ENCODE measurements around the gene CRTC3. TPM values are rescaled to one million over a fixed set of nuclear protein-coding genes. Genes with fewer than 3 reads are reported as not detected.
"Not testable (repeated sequence)": the region's sequence is repeated elsewhere in the genome, so short reads cannot be mapped to it uniquely, and the experiment has no call there.

The CRTC3 gene
- total RNA-seq, 2 donors from 2014 or later = 26.4 to 32.5 TPM

DNA sequence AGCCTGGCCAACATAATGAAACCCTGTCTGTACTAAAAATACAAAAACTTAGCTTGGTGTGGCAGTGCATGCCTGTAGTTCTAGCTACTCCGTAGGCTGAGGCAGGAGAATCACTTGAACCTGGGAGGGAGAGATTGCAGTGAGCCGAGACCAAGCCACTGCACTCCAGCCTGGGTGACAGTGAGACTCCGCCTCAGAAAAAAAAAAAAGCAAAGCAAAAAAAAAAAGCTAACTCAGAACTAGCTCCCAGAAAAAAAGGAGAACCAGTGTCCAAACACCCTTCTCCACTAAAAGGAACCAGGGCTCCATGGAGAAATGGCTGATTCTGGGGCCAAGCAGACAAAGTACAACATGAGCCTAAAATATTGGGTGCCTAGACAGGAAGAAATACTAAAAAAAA is 16.7 kb upstream of the CRTC3 start:
- Histone ChIP-seq H3K27ac (no peak overlapping the region), H3K9me3 (no peaks in the 10 kb centered on the region), H3K4me1 (peaks cover 0 to 6% of the 10 kb centered on the region in 2 donors), H3K27me3 (no peaks in the 10 kb centered on the region), H3K4me3 (no peak overlapping the region), H3K36me3 (no peaks in the 10 kb centered on the region)
- TF ChIP-seq, protein P1, sequence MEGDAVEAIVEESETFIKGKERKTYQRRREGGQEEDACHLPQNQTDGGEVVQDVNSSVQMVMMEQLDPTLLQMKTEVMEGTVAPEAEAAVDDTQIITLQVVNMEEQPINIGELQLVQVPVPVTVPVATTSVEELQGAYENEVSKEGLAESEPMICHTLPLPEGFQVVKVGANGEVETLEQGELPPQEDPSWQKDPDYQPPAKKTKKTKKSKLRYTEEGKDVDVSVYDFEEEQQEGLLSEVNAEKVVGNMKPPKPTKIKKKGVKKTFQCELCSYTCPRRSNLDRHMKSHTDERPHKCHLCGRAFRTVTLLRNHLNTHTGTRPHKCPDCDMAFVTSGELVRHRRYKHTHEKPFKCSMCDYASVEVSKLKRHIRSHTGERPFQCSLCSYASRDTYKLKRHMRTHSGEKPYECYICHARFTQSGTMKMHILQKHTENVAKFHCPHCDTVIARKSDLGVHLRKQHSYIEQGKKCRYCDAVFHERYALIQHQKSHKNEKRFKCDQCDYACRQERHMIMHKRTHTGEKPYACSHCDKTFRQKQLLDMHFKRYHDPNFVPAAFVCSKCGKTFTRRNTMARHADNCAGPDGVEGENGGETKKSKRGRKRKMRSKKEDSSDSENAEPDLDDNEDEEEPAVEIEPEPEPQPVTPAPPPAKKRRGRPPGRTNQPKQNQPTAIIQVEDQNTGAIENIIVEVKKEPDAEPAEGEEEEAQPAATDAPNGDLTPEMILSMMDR (IDR thresholded peaks at IDR 0.05) = no peak
- DNase-seq (ENCODE audit: low spot score) = no peak

DNA sequence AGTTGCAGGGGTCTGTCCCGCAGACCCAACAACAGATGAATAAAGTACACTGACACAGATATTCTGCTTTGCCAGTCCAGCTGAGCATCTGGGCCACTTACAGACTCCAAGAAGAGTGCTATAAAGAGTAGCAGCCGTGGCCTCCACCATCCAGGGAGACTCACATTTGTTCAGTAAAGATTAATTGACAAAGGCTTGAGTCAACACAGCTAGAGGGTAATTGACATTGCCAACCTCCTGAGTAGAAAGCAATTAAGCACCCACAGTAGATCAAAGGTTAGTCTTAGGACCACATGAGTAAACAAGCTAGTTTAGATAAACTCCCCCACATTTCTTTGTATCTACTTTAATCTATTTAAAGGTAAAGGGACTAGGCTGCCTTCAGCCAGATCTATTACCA is 16.3 kb upstream of the CRTC3 start:
- no peak overlapping the region for H3K4me3 ChIP-seq
- no peaks in the 10 kb centered on the region for H3K27me3 ChIP-seq
- peaks cover 0 to 6% of the 10 kb centered on the region in 2 donors for H3K4me1 ChIP-seq
- H3K36me3 ChIP-seq = no peaks in the 10 kb centered on the region
- H3K27ac ChIP-seq = no peak overlapping the region
- TF ChIP-seq, protein P1 (IDR thresholded peaks at IDR 0.05) = no peak
- DNase-seq (ENCODE audit: low spot score) = no peak
- H3K9me3 ChIP-seq = no peaks in the 10 kb centered on the region

DNA sequence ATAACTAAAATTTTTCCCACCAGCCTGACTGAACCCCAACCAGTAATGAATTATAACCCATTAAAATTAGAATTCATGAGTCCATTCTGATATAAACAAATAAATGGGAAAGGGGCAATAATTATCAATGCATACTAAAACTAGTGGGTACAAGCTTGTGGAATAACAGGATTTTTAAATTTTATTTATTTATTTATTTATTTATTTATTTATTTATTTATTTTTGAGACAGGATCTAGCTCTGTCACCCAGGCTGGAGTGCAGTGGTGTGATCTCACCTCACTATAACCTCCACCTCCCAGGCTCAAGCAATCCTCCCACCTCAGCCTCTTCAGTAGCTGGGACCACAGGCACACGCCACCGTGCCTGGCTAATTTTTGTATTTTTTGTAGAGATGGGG is 15.8 kb upstream of the CRTC3 start:
- H3K4me3 ChIP-seq; DNase-seq (ENCODE audit: low spot score); H3K36me3 ChIP-seq; H3K9me3 ChIP-seq; H3K27me3 ChIP-seq; H3K4me1 ChIP-seq; H3K27ac ChIP-seq: not testable (repeated sequence)

DNA sequence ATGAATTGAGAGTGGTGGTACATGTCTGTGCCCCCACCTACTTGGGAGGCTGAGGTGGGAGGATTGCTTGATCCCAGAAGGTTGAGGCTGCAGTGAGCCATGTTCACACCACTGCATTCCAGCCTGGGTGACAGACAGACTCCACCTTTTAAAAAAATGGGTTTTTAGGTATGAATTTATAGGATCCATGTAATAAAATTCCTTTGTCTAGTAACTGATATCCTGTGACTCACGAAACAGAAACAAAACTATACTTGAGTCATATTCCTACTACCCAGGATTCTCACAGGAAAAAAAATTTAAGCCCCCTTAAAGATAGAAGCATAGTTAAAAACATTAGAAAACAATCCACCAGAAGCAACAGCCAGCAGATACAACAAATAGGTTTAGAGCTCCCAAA is 10.0 kb upstream of the CRTC3 start:
- no peaks in the 10 kb centered on the region for H3K27me3 ChIP-seq
- DNase-seq (ENCODE audit: low spot score) = no peak
- no peaks in the 10 kb centered on the region for H3K9me3 ChIP-seq
- no peaks in the 10 kb centered on the region for H3K36me3 ChIP-seq
- H3K27ac ChIP-seq = no peak overlapping the region
- H3K4me3 ChIP-seq = no peak overlapping the region
- H3K4me1 ChIP-seq = peaks cover 0 to 6% of the 10 kb centered on the region in 2 donors
- TF ChIP-seq, protein P1 (IDR thresholded peaks at IDR 0.05) = no peak

DNA sequence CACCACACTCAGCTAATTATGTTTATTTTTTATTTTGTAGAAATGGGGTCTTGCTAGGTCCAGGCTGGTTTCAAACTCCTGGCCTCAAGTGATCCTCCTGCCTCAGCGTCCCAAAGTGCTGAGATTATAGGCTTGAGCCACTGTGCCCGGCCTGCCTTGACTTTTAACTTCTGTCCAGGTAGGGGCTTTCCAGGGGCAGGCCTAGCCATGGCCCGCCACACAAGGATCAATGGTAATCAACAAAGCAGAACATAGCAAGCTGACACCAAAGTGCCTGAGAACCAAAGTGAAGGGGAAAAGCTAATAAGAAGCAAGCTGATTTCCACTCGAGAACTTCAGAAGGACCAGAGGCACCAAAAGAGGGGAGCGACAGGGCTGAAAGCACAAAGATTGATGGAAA is 9.4 kb upstream of the CRTC3 start:
- no peak for DNase-seq (ENCODE audit: low spot score)
- TF ChIP-seq, protein P1 (IDR thresholded peaks at IDR 0.05) = no peak
- Histone ChIP-seq H3K27ac (no peak overlapping the region), H3K9me3 (no peaks in the 10 kb centered on the region), H3K36me3 (no peaks in the 10 kb centered on the region), H3K4me3 (no peak overlapping the region), H3K4me1 (peaks cover 0 to 6% of the 10 kb centered on the region in 2 donors), H3K27me3 (no peaks in the 10 kb centered on the region)

DNA sequence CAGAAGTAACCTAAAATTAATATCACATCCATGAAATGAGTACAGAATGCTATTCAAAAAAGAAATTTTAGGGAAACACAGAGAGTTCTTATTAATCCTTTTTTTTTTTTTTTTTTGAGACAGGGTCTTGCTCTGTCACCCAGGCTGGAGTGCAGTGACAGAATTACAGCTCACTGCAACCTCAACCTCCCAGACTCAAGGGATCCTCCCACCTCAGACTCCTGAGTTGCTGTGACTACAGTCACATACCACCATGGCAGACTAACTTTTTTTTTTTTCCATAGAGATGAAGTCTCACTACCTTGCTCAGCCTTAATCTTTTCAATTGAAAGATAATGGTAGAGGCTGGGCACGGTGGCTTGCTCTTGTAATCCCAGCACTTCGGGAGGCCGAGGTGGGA is 6.3 kb upstream of the CRTC3 start:
- no peak for DNase-seq (ENCODE audit: low spot score)
- Histone ChIP-seq H3K27me3 (no peaks in the 10 kb centered on the region), H3K9me3 (no peaks in the 10 kb centered on the region), H3K27ac (no peak overlapping the region), H3K36me3 (no peaks in the 10 kb centered on the region), H3K4me1 (no peaks in the 10 kb centered on the region), H3K4me3 (no peak overlapping the region)
- TF ChIP-seq, protein P1 (IDR thresholded peaks at IDR 0.05) = no peak

DNA sequence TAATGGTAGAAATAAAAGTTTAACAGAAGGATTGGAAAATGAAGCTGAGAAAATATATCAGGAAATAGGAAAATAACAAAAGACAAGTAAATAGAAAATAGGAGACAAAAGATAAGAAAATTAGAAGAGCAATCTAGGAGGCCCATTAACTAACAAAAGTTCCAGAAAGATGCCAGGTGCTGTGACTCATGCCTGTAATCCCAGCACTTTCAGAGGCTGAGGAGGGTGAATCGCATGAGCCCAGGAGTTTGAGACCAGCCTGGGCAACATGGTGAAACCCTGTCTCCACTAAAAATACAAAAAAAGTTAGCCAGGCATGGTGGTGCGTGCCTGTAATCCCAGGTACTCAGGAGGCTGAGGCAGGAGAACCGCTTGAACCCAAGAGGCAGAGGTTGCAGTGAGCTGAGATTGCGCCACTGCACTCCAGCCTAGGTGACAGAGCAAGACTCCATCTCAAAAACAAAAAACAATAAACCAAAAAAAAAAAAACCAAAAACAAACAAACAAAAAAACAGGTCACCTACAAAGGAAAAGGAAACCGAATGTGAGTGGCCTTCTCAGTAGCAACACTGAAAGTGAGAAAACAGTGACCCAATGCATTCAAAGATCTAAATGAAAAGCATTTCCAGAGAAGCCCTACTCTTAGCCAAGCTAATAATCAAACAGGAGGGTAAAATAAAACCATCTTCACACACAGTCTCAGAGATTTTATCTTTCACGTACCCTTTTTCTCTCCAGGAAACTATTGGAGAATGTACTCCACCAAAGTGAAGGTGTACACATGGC is 5.5 kb upstream of the CRTC3 start:
- not testable (repeated sequence) for H3K4me1 ChIP-seq; H3K27me3 ChIP-seq; H3K9me3 ChIP-seq; H3K36me3 ChIP-seq; H3K27ac ChIP-seq; DNase-seq (ENCODE audit: low spot score); H3K4me3 ChIP-seq

All from right atrium auricular region (tissue), 2 donors.